ENCODE measurements around the gene INPP4B.

GRCh38 chr4:142331132-142331531 is 515.0 kb downstream of the INPP4B start:
- no peak for TF ChIP-seq CTCF (IDR thresholded peaks at IDR 0.05)
- no peak for TF ChIP-seq POLR2A (IDR thresholded peaks at IDR 0.05)

Measured in body of pancreas (tissue), 4 donors.